GM18511 (cell line): ENCODE results near the gene DNAAF5.

Source experiments
- ATAC-seq: cut with Tn5 transposase; IDR thresholded peaks from one replicate; pipeline ENCODE4 v1.9.1; 2021; ENCODE audit warnings: mild to moderate bottlenecking, moderate library complexity; ENCODE audit not compliant: unreplicated experiment

Gene DNAAF5

GRCh38 chr7:831596-832166, 105.2 kb downstream of the DNAAF5 start:
- peak; percentile 85 for ATAC-seq

GRCh38 chr7:832167-832967, 105.9 kb downstream of the DNAAF5 start, which contains the start of gene SUN1:
SUN1 (plus strand) TSS chr7:832476; CDS start chr7:832525, 49 bp downstream.
- peak; percentile 69 for ATAC-seq

GRCh38 chr7:832968-833424, 106.5 kb downstream of the DNAAF5 start:
- ATAC-seq = no peak

- ATAC-seq = no peak
Measured at GRCh38 chr7:833601-834258, 107.2 kb downstream of the DNAAF5 start.

GRCh38 chr7:834277-834676, 107.8 kb downstream of the DNAAF5 start:
- ATAC-seq = no peak

- no peak for ATAC-seq
Measured at GRCh38 chr7:835021-835420, 108.5 kb downstream of the DNAAF5 start.

GRCh38 chr7:835485-836401, 109.2 kb downstream of the DNAAF5 start:
- ATAC-seq = no peak
